ENCODE measurements around the gene COQ2. TPM values are rescaled to one million over a fixed set of nuclear protein-coding genes. Genes with fewer than 3 reads are reported as not detected.
"Not testable (repeated sequence)": the region's sequence is repeated elsewhere in the genome, so short reads cannot be mapped to it uniquely, and the experiment has no call there.

The COQ2 gene
- polyA plus RNA-seq, 1 donor (not counting 4 experiments of a cell fraction or from before 2014, with no cell fraction given) = 29.1 TPM

GRCh38 chr4:83237591-83237990 is 47.0 kb downstream of the COQ2 start:
- peak; percentile 17 for FAIRE-seq
- no peaks in the 10 kb centered on the region for H3K79me2 ChIP-seq (ENCODE audit: control insufficient read depth, insufficient read depth, low read length)
- H3K9ac ChIP-seq (ENCODE audit: control insufficient read depth, extremely low read depth, insufficient read depth, low read length) = no peak overlapping the region
- H3K9me1 ChIP-seq (ENCODE audit: control insufficient read depth, extremely low read depth, insufficient read depth, low read length) = no peaks in the 10 kb centered on the region
- no peaks in the 10 kb centered on the region for H4K20me1 ChIP-seq (ENCODE audit: control insufficient read depth, extremely low read depth, insufficient read depth, low read length)
- H3K27ac ChIP-seq (ENCODE audit: control insufficient read depth, insufficient read depth, low read length) = no peak overlapping the region
- no peaks in the 10 kb centered on the region for H3K27me3 ChIP-seq (ENCODE audit: control insufficient read depth, extremely low read depth, insufficient read depth, low read length)
- no peak overlapping the region for H3K4me3 ChIP-seq (ENCODE audit: control insufficient read depth in 2 of 3, extremely low read depth in 1 of 3, insufficient read depth in 2 of 3, low read depth in 1 of 3, low read length in 3 of 3)
- no peak overlapping the region for H3K4me2 ChIP-seq (ENCODE audit: control insufficient read depth, extremely low read depth, insufficient read depth, low read depth, low read length)
- H3K4me1 ChIP-seq (ENCODE audit: control insufficient read depth, extremely low read depth, insufficient read depth, low read length) = no peaks in the 10 kb centered on the region
- dilution Hi-C loops (cut with MboI; ENCODE audit: extremely low pct_ligation_motif_present, low sequenced_read_pairs) = no loop called here
- no peaks in the 10 kb centered on the region for H3K36me3 ChIP-seq (ENCODE audit: control insufficient read depth in 2 of 2, extremely low read depth in 1 of 2, insufficient read depth in 2 of 2, low read length in 2 of 2)
- no peak for DNase-seq (ENCODE audit: low read depth, low spot score)
- no peaks in the 10 kb centered on the region for H3K9me3 ChIP-seq (ENCODE audit: control insufficient read depth, low read depth, low read length)
- no peak overlapping the region for H2AFZ ChIP-seq (ENCODE audit: control insufficient read depth, low read length)
- TF ChIP-seq EZH2 (IDR thresholded peaks at IDR 0.05; ENCODE audit: low read length) = no peak
- TF ChIP-seq, protein P1, sequence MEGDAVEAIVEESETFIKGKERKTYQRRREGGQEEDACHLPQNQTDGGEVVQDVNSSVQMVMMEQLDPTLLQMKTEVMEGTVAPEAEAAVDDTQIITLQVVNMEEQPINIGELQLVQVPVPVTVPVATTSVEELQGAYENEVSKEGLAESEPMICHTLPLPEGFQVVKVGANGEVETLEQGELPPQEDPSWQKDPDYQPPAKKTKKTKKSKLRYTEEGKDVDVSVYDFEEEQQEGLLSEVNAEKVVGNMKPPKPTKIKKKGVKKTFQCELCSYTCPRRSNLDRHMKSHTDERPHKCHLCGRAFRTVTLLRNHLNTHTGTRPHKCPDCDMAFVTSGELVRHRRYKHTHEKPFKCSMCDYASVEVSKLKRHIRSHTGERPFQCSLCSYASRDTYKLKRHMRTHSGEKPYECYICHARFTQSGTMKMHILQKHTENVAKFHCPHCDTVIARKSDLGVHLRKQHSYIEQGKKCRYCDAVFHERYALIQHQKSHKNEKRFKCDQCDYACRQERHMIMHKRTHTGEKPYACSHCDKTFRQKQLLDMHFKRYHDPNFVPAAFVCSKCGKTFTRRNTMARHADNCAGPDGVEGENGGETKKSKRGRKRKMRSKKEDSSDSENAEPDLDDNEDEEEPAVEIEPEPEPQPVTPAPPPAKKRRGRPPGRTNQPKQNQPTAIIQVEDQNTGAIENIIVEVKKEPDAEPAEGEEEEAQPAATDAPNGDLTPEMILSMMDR (optimal IDR thresholded peaks at IDR 0.05 in 1 of 3, IDR thresholded peaks at IDR 0.05 in 1 of 3, conservative IDR thresholded peaks at IDR 0.05 in 1 of 3; ENCODE audit: extremely low read depth in 1 of 3, insufficient read depth in 2 of 3, low read length in 3 of 3) = no peak

- H3K4me2 ChIP-seq (ENCODE audit: control insufficient read depth, extremely low read depth, insufficient read depth, low read depth, low read length); dilution Hi-C loops (cut with MboI; ENCODE audit: extremely low pct_ligation_motif_present, low sequenced_read_pairs): not testable (repeated sequence)
Measured at GRCh38 chr4:83235645-83236133, 48.9 kb downstream of the COQ2 start.

More at GRCh38 chr4:83235645-83236133, 48.9 kb downstream of the COQ2 start:
- H3K9me1 ChIP-seq (ENCODE audit: control insufficient read depth, extremely low read depth, insufficient read depth, low read length); FAIRE-seq; H4K20me1 ChIP-seq (ENCODE audit: control insufficient read depth, extremely low read depth, insufficient read depth, low read length); H3K27me3 ChIP-seq (ENCODE audit: control insufficient read depth, extremely low read depth, insufficient read depth, low read length); H3K4me3 ChIP-seq (ENCODE audit: control insufficient read depth in 2 of 3, extremely low read depth in 1 of 3, insufficient read depth in 2 of 3, low read depth in 1 of 3, low read length in 3 of 3); H3K27ac ChIP-seq (ENCODE audit: control insufficient read depth, insufficient read depth, low read length); H3K79me2 ChIP-seq (ENCODE audit: control insufficient read depth, insufficient read depth, low read length); H2AFZ ChIP-seq (ENCODE audit: control insufficient read depth, low read length); H3K36me3 ChIP-seq (ENCODE audit: control insufficient read depth in 2 of 2, extremely low read depth in 1 of 2, insufficient read depth in 2 of 2, low read length in 2 of 2); H3K9ac ChIP-seq (ENCODE audit: control insufficient read depth, extremely low read depth, insufficient read depth, low read length); DNase-seq (ENCODE audit: low read depth, low spot score); H3K9me3 ChIP-seq (ENCODE audit: control insufficient read depth, low read depth, low read length): not testable (repeated sequence)
- peaks cover 12% of the 10 kb centered on the region for H3K4me1 ChIP-seq (ENCODE audit: control insufficient read depth, extremely low read depth, insufficient read depth, low read length)
